Activated CD4-positive, alpha-beta memory T cell treated with anti-CD3 and anti-CD28 coated beads for 36 hours (primary cell): Measurements from ENCODE around the gene C1RL. TPM values are rescaled to one million over a fixed set of nuclear protein-coding genes. Genes with fewer than 3 reads are reported as not detected.

Source experiments
- CTCF ChIA-PET: fragments of 350-600 bp; sonication (Branson Sonifier 250); formaldehyde crosslinking; loops from one replicate; lab custom pipeline; 2021; ENCODE audit warnings: antibody characterized with exemption, inconsistent platforms; lab: Charles Lee
- POLR2A ChIA-PET: fragments of 350-600 bp; sonication (Branson Sonifier 250); formaldehyde crosslinking; loops from one replicate; lab custom pipeline; 2021; ENCODE audit warnings: antibody characterized with exemption; lab: Charles Lee
- DNase-seq: peaks from one replicate; pipeline ENCODE4 v3.0.0-alpha.2; 2020
- H3K27ac Mint-ChIP-seq: one replicate; pipeline ENCODE4 v1.8.0; 2021; ENCODE audit warnings: mixed read lengths
- H3K27me3 Mint-ChIP-seq: one replicate; pipeline ENCODE4 v1.8.0; 2021; ENCODE audit warnings: mixed read lengths
- H3K36me3 Mint-ChIP-seq: one replicate; pipeline ENCODE4 v1.8.0; 2021; ENCODE audit warnings: mixed read lengths
- H3K4me1 Mint-ChIP-seq: one replicate; pipeline ENCODE4 v1.8.0; 2021; ENCODE audit warnings: low read depth, mixed read lengths
- H3K4me3 Mint-ChIP-seq: one replicate; pipeline ENCODE4 v1.8.0; 2021; ENCODE audit warnings: mild to moderate bottlenecking, mixed read lengths
- H3K9me3 Mint-ChIP-seq: one replicate; pipeline ENCODE4 v1.8.0; 2021; ENCODE audit warnings: mixed read lengths
- intact Hi-C: fragments of 100-400 bp; cut with micrococcal nuclease; formaldehyde crosslinking; loops from one replicate; pipeline ENCODE4 v1.15.1; 2023
- total RNA-seq, 2 experiments: library from RNA; stranded (reverse); gene quantifications; one replicate each; pipeline ENCODE4 v1.2.3, GENCODE V29; 2021

C1RL gene, protein sequence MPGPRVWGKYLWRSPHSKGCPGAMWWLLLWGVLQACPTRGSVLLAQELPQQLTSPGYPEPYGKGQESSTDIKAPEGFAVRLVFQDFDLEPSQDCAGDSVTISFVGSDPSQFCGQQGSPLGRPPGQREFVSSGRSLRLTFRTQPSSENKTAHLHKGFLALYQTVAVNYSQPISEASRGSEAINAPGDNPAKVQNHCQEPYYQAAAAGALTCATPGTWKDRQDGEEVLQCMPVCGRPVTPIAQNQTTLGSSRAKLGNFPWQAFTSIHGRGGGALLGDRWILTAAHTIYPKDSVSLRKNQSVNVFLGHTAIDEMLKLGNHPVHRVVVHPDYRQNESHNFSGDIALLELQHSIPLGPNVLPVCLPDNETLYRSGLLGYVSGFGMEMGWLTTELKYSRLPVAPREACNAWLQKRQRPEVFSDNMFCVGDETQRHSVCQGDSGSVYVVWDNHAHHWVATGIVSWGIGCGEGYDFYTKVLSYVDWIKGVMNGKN
- 10 to 100 TPM; 17.1 to 22.6 TPM for total RNA-seq

DNA sequence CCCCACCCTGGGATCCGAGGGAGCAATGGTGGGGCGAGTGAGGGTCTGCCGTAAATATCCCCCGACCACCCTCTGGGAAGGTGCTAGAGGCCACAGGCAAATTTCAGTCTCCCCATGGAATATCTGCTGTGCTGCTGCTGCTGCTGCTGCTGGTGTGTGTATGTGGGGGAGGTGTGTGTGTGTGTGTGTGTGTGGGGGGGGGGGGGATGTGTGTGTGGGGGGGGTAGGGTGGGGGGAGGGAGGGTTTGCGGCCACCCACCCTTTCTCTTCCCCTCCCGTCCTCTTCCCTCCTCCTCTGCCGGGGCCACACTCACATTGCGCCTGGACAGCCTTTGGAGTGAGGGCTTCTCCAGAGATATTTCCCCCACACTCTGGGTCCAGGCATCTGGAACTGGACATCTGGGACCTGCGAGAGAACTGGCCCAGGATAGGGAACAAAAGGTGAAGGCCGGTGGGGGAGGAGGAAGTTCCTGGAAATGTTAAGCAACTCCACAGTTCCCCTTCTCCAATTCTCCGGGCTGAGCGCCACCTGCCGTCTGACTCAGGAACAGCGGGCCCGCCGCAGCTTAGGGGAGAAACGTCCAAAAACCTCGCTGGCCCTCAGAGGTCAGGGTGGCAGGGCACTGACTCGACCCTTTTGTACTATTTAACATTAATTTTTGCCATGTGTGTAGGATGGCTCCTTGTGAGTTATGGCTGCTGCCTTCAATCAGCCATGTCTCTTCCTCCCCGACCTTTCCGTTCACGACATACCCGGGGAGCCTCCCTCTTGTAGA is at the start of gene C1RL:
C1RL (minus strand) TSS at position 419 of the 776 bp plus-strand sequence; CDS start at position 385, 34 bp downstream.
- Mint-ChIP-seq H3K36me3 (peaks cover 23% of the 10 kb centered on the region), H3K4me3 (peak within 1 kb of the TSS; percentile 95), H3K27ac (peak within 1 kb of the TSS; percentile 99), H3K27me3 (no peaks in the 10 kb centered on the region), H3K9me3 (peaks cover 13% of the 10 kb centered on the region), H3K4me1 (peaks cover 39% of the 10 kb centered on the region)
- intact Hi-C loops: loop anchor here (1.0 to 5.0 kb wide), 7 partner anchors 17 to 237 kb away; partner anchors contain the start of genes C12orf57, C1R, CLSTN3 and LPCAT3
- POLR2A ChIA-PET: interaction anchor here (0.7 to 3.3 kb wide), 9 partner anchors 9 to 171 kb away, joined by 3 to 59 read pairs (median 3); partner anchors contain the start of genes C12orf57 and RNU7-1
- CTCF ChIA-PET: interaction anchor here (0.6 to 3.5 kb wide), 31 partner anchors 9 to 969 kb away, joined by 3 to 37 read pairs (median 4); partner anchors contain the start of genes C12orf57, LPCAT3, PTPN6 and RNU7-1
- peak; percentile 89 for DNase-seq

DNA sequence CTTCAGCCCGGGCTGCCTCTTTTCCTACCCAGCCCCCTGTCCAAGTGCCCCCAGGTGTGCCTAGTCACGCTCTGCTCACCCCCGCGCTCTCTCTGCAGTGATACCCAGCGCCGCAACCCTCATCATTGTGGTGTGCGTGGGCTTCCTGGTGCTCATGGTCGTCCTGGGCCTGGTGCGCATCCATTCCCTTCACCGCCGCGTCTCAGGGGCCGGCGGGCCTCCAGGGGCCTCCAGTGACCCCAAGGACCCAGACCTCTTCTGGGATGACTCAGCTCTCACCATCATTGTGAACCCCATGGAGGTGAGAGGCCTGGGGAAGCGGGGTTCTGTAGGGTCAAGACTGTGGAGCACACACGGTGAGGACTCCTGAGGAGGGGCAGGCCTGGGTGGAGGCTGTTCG is 48.4 kb upstream of the C1RL start:
- no peak overlapping the region for H3K27ac Mint-ChIP-seq
- no peak for DNase-seq
- intact Hi-C loops: no loop called here
- H3K9me3 Mint-ChIP-seq: no peaks in the 10 kb centered on the region
- ChIA-PET POLR2A (no interaction called here), CTCF (no interaction called here)
- H3K27me3 Mint-ChIP-seq: no peaks in the 10 kb centered on the region
- H3K4me1 Mint-ChIP-seq: peaks cover under 1% of the 10 kb centered on the region
- H3K36me3 Mint-ChIP-seq: peaks cover 5% of the 10 kb centered on the region
- H3K4me3 Mint-ChIP-seq: no peak overlapping the region

DNA sequence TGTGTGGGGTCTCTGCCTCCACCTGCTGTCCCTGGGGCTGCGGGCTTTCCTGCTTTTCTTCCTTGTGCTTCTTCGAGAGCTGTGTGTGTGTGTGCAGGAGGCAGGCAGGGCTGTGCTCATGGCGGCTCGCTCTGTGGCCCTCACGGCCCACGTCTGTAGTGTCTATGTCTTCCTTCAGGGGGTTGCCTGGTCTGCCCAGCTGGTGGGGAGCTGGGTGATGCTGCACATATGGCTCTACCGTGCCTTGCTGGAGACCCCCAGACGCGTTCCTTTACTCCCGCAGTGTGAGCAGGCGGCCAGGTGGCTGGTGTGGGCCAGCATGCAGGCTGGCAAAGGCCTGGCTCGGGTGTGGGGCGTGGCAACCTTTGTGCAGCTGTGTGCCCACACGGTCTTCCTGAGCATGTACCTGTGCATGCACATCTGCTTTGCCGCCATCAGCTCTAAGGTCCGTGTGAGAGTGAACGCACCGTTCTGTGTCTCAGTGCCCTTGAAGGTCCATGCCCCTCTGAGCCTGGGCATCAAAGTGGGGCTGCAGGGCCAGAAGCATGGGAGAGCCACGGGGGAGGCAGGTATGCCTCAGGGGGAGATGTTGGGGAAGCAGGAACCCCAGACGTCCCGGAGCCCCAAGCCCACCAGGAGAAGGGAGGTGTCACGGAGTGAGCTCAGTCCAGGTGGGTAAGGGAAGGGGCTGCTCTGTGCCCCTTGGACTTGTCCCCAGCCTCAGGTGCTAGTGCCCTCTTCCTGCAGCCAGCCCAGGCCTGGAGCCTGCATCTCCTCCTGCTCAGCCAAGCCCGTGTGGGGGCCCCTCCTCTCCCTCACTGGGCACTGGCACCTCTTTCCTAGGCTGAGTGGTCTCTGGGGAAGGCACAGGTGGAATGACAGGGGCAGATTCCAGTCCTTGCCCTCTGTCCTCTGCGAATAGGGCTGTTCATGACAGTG is 47.5 kb upstream of the C1RL start:
- H3K4me1 Mint-ChIP-seq: no peaks in the 10 kb centered on the region
- peaks cover 5% of the 10 kb centered on the region for H3K36me3 Mint-ChIP-seq
- intact Hi-C loops: no loop called here
- no peak for DNase-seq
- POLR2A ChIA-PET: no interaction called here
- no peaks in the 10 kb centered on the region for H3K27me3 Mint-ChIP-seq
- no peak overlapping the region for H3K4me3 Mint-ChIP-seq
- CTCF ChIA-PET: no interaction called here
- H3K9me3 Mint-ChIP-seq: no peaks in the 10 kb centered on the region
- H3K27ac Mint-ChIP-seq: no peak overlapping the region

DNA sequence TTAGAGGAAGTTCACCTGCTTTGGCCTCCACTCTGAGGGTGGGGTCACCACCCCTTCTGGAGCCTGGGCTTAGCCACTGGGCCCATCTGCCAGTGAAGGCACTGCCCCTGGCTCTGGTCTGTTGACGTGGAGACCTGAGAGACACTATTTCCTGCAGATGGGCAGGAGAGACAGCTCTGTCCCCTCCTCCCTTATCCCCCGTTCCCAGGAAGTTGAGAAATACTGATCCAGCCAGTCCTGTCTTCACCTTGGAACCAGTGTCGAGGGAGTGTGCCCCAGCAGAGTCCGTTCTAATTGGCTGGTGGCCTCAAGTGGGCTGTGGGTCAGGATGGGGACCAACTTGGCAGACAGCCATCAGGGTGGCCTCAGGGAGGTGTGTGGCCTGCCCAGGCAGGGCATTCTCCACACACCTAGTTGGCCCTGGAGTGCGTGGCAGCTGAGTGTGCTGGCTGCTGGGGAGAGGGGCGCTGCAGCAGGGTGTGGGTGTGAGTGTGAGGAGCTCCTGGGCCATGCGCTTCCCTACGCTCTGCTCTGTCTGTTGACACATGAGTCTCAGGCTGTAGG is 46.5 kb upstream of the C1RL start:
- Mint-ChIP-seq H3K36me3 (peaks cover 8% of the 10 kb centered on the region), H3K9me3 (no peaks in the 10 kb centered on the region), H3K27ac (no peak overlapping the region), H3K4me3 (no peak overlapping the region), H3K27me3 (no peaks in the 10 kb centered on the region), H3K4me1 (no peaks in the 10 kb centered on the region)
- ChIA-PET POLR2A (no interaction called here), CTCF (no interaction called here)
- intact Hi-C loops: no loop called here
- DNase-seq: no peak

DNA sequence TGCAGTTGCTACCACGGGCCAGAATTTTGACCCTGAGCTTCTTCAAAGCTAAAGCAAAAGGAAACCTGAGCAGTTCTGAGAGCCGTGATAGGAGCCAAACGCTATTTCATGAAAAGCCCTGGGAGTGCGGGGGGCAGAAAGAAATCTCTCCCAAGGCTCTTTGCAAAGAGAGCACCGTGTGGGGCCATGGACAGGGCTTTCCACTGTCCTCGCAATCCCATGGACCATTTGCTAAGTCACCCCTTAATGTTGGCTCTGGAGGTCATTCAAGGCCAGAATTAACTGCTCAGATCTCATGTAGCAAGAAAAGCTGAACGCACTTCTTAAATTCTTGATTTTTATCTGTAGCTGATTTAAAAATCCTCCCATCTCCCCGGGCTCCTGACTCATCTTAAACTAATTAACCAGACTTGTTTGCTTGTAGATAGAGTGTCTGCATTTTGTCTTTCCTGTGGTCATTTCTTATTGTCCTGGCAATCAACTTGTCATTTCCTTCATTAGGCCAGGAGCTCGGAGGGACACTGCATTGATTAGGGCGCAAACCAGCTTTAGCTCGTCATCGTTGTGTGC is 46.0 kb upstream of the C1RL start:
- Mint-ChIP-seq H3K9me3 (no peaks in the 10 kb centered on the region), H3K27me3 (no peaks in the 10 kb centered on the region), H3K4me1 (no peaks in the 10 kb centered on the region), H3K27ac (no peak overlapping the region), H3K36me3 (peaks cover 8% of the 10 kb centered on the region), H3K4me3 (no peak overlapping the region)
- CTCF ChIA-PET: interaction anchor here (1.0 to 1.9 kb wide), 2 partner anchors 10 to 13 kb away, joined by 4 read pairs; no protein-coding TSS in a partner anchor
- POLR2A ChIA-PET: no interaction called here
- no peak for DNase-seq
- intact Hi-C loops: no loop called here

DNA sequence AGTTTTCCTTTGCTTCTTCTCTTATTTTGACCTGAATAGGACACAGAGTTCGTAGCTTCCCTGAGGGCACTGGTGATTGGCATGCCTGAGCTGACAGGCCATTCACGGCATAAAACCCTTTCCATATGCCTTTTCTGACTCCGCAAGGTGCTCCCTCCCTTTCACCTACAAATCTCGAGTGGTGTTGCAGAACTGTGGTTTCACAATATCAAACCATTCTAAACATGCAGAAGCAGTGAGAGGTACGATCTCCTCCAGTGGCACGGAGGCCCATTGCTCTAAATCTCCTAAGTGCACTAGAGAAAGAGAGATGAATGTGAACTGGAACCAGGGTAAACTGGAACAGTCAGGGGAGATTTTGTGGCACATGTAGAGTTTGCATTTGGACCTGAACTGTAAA is 45.0 kb upstream of the C1RL start:
- peaks cover 11% of the 10 kb centered on the region for H3K36me3 Mint-ChIP-seq
- H3K9me3 Mint-ChIP-seq: no peaks in the 10 kb centered on the region
- no peak for DNase-seq
- H3K27ac Mint-ChIP-seq: no peak overlapping the region
- ChIA-PET CTCF (interaction anchor here (1.0 to 1.9 kb wide), 2 partner anchors 9 to 12 kb away, joined by 4 read pairs; no protein-coding TSS in a partner anchor), POLR2A (no interaction called here)
- H3K4me3 Mint-ChIP-seq: no peak overlapping the region
- no peaks in the 10 kb centered on the region for H3K27me3 Mint-ChIP-seq
- H3K4me1 Mint-ChIP-seq: no peaks in the 10 kb centered on the region
- intact Hi-C loops: no loop called here

DNA sequence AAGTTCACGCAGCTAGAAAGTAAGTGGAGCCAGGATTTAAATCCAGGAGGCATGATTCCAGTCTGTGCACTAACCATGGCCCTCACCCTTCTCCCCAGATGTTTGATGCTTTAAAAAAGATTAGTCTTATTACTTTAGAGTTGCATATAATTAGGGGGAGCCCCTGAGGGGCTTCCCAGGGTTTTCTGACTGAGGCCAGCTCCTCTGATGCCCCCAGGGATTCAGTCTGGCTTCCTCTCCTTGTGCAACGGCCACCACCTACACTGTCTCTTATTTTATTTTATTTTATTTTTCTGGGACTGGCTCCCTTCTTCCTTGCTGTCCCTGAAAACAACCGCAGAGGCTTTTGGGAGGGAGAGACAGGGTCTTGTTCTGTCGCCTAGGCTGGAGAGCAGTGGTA is 43.8 kb upstream of the C1RL start:
- H3K36me3 Mint-ChIP-seq: peaks cover 15% of the 10 kb centered on the region
- intact Hi-C loops: no loop called here
- POLR2A ChIA-PET: no interaction called here
- no peaks in the 10 kb centered on the region for H3K9me3 Mint-ChIP-seq
- no peak overlapping the region for H3K4me3 Mint-ChIP-seq
- H3K27ac Mint-ChIP-seq: no peak overlapping the region
- CTCF ChIA-PET: interaction anchor here (0.6 to 0.8 kb wide), 2 partner anchors 9 kb away, joined by 3 to 4 read pairs; no protein-coding TSS in a partner anchor
- H3K4me1 Mint-ChIP-seq: no peaks in the 10 kb centered on the region
- no peaks in the 10 kb centered on the region for H3K27me3 Mint-ChIP-seq
- no peak for DNase-seq

DNA sequence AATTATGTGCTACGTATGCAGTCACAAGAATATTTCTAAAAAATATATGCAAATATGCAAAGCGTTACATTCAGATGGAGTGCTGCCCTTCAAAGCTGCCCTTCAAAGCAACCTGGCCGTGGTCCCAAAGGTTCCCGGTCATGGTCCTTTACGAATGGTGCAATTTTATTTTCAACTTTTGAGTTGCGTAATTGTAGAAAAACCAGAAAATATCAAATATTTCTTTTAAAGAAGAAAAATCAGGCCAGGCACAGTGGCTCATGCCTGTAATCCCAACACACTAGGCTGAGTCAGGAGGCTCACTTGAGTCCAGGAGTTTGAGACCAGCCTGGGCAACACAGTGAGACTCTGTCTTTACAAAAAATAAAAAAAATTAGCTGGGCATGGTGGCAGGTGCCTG is 42.5 kb upstream of the C1RL start:
- CTCF ChIA-PET: no interaction called here
- peaks cover 16% of the 10 kb centered on the region for H3K36me3 Mint-ChIP-seq
- no peaks in the 10 kb centered on the region for H3K9me3 Mint-ChIP-seq
- no peak overlapping the region for H3K4me3 Mint-ChIP-seq
- no peaks in the 10 kb centered on the region for H3K27me3 Mint-ChIP-seq
- intact Hi-C loops: no loop called here
- no peaks in the 10 kb centered on the region for H3K4me1 Mint-ChIP-seq
- H3K27ac Mint-ChIP-seq: no peak overlapping the region
- DNase-seq: no peak
- POLR2A ChIA-PET: no interaction called here

DNA sequence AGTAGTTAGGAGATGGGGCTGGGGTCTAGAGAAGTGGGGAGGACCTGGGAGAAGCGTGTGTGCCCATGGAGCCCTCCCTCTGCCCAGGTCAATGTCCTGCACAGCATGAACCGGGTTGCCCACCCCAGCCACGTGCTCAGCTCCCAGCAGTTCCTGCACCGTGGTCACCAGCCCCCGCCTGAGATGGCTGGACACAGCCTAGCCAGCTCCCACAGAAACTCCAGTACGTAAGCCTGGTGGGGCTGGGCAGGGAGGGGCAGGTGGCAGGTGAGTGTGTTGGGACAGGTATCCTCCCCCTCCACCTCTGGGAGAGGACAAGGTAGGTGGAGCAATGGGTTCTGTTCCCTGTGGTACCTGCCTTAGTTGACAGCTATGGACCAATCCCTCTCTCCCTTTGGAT is 41.8 kb upstream of the C1RL start:
- Mint-ChIP-seq H3K27me3 (no peaks in the 10 kb centered on the region), H3K4me1 (no peaks in the 10 kb centered on the region), H3K9me3 (no peaks in the 10 kb centered on the region), H3K36me3 (peaks cover 17% of the 10 kb centered on the region), H3K27ac (no peak overlapping the region), H3K4me3 (no peak overlapping the region)
- CTCF ChIA-PET: no interaction called here
- no peak for DNase-seq
- POLR2A ChIA-PET: no interaction called here
- intact Hi-C loops: no loop called here

DNA sequence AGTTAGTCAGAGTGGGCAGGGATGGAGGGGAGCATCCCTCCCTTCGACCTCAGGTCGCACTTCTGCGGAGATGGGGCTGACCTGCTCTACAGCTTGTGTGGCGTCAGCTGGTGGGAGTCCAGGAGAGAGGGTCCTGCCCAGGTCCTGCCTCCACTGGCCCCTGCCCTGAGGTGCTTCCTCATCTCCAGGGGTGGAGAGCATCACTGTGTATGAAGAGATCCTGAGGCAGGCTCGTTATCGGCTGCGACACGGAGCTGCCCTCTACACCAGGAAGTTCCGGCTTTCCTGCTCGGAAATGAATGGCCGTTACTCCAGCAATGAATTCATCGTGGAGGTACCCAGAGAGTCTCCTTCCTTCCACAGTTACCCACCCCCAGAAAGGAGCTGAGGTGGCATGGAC is 41.3 kb upstream of the C1RL start:
- ChIA-PET POLR2A (no interaction called here), CTCF (no interaction called here)
- no peak for DNase-seq
- intact Hi-C loops: no loop called here
- no peaks in the 10 kb centered on the region for H3K9me3 Mint-ChIP-seq
- no peaks in the 10 kb centered on the region for H3K27me3 Mint-ChIP-seq
- H3K4me1 Mint-ChIP-seq: no peaks in the 10 kb centered on the region
- H3K36me3 Mint-ChIP-seq: peaks cover 20% of the 10 kb centered on the region
- H3K27ac Mint-ChIP-seq: no peak overlapping the region
- H3K4me3 Mint-ChIP-seq: no peak overlapping the region

DNA sequence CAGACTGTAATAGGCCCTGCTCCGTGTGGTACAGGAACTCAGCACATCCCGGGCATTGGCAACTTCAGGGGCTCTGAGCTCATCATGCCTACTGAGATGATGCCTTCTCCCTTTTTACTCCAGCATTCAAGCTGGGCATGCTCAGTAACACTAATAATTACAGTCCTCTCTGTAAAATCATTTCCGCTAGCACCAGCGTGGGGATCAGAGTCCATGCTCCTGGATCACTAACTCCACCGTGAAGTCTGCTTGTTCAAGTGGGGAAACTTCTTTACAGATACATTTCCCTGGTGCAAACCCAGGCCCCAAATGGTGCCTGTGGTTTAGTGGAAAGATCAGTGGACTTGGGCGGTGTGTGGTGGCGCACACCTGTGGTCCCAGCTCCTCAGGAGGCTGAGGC is 37.9 kb upstream of the C1RL start:
- POLR2A ChIA-PET: interaction anchor here (0.9 kb wide), 1 partner anchor 23 kb away, joined by 3 read pairs; no protein-coding TSS in a partner anchor
- Mint-ChIP-seq H3K27me3 (no peaks in the 10 kb centered on the region), H3K27ac (no peak overlapping the region), H3K9me3 (no peaks in the 10 kb centered on the region), H3K36me3 (peaks cover 18% of the 10 kb centered on the region), H3K4me3 (no peak overlapping the region), H3K4me1 (peaks cover 1% of the 10 kb centered on the region)
- intact Hi-C loops: no loop called here
- CTCF ChIA-PET: interaction anchor here (1.3 kb wide), 1 partner anchor 17 kb away, joined by 3 read pairs; the partner anchor contains the start of gene CLSTN3
- DNase-seq: no peak
